HG02840 (cell line): ENCODE measurements around the gene SLC29A3.

ENCODE experiments used
- ATAC-seq: cut with Tn5 transposase; IDR thresholded peaks from one replicate; pipeline ENCODE4 v1.9.1; 2021; ENCODE audit warnings: mild to moderate bottlenecking, moderate library complexity, moderate number of reproducible peaks; ENCODE audit not compliant: unreplicated experiment, low FRiP score

The SLC29A3 gene

DNA sequence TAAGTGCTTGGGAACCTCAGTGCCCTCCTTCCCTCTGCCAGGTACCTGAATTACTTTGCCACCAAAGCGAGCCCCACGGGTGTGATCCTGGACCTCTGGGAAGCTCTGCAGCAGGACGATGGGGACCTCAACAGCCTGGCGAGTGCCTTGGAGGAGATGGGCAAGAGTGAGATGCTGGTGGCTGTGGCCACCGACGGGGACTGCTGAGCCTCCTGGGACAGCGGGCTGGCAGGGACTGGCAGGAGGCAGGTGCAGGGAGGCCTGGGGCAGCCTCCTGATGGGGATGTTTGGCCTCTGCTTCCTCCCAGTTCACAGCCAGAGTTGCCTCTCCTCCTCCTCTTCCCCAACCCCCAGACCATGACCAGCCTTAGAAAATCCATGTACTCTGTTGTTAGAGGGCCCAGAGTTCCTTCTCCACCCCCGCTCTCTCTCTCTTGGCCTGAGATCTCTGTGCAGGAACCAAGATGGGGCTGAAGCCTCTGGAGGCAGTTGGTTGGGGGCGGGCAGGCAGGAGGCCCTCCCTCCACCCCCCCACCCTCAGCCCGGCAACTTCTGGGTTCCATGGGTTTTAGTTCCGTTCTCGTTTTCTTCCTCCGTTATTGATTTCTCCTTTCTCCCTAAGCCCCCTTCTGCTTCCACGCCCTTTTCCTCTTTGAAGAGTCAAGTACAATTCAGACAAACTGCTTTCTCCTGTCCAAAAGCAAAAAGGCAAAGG is 19.8 kb upstream of the SLC29A3 start:
- ATAC-seq, result no peak

DNA sequence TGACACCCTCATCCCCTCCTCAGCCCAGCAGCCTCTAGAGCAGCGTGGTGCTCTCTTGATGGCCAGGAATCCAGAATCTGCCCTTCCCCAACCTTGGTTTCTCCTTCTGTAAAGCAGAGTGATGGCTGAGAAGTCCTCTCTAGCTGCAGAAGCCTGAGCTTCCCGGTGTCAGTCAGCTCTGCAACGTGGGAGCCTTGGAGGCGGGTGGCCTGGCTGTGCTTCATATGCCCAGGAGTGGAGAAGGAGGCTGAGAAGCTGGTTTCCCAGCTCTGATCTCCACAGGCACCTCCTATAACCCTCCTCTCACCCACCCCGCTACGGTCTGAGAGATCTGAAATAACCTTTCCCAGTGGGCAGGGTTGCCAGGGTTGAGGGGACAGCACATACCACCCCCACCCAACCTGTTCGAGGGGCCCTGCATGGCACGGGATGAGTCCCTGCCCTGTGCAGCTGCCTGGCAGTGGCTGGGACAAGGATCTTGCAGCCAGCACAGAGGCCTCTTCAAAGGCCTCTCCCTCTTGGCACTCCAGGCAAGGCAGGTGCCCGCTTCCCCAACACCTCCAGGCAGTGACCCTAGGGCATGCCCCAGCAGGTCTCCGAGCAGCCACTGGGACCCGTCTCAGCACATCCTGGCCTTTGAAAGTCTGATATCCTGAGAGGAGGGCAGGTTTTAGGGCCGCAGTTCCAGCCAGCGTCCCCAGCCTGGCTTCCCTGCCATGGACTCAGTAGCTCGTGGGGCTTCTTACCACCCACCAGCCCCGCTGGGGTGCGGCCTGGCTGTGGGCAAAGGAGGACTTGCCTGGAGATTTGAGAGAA is 18.3 kb upstream of the SLC29A3 start:
- no peak for ATAC-seq

DNA sequence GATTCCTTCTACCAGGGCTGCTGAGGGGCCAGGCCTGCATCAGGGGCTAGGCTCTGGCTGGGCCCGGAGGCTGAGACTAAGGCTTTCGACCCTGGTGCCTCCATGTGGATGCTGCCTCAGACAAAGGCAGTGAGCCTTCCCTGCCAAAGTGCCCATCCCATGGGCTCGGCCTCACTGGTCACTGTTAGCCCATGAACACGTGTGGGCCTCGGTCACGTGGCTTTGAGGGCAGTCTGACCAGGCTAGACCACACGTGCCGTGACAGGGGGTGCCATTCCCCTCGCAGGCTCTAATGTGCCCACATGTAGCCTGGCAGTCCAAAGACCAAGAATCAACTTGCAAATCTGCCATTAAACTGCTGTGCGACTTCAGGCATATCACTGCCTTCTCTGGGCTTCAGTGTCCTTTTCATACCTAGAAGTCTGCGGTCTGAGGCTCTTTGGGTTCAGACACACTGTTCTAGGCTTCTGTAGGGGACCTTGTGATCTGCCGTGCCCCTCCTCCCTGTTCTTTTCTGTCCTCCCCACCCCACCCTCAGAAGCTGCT is 17.6 kb upstream of the SLC29A3 start:
- ATAC-seq, result no peak

DNA sequence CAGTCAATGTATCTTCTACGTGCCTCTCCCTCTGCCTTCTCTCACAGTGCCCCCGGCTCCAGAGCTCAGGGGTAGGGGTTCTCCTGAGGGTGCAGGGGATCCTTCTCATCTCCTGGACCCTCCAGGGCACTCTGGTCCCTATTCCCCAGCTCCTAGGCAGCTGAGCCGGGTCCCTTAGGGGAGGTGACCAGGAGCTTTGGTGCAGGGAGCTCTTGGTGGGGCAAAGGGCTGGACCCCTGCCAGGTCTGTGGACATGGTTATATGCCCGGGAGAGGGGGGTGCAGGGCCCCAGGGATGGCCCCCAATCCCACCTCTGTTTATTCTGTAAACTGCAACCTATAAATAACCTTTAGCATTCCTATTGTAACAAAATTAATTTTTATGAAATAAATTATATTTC is 16.6 kb upstream of the SLC29A3 start:
- ATAC-seq, result no peak

DNA sequence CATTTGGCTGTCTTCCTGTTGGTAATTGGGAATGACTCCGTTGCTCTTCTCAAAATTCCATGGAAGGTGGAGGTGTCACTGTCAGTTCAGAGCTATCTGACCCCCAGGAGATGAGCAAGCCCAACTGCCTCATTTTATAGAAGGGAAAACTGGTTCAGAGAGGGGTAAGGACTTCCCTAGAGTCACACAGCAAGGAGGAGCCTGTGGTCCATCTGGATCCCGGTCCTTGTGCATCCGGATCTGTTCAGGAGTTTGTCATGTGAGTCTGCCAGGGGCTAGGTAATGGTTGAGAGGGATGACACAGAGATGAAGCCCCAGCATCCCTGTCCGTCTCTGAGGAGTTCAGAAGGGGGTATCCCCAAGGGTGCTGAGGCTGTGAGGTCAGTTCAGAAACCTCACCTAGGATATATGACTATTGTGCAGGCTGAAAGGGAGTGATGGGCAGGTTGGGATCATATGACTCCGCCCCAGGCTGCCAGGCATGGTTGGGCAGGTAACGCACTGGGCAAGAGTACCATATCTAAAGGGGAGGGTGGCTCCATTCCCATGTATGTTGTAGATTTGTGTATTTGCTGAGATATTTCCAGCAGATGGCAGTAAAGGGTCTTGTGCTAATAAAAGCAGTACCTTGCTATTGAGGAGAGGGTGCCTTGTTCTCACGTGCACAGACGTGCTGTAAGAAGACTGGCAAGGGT is 16.0 kb upstream of the SLC29A3 start:
- no peak for ATAC-seq

DNA sequence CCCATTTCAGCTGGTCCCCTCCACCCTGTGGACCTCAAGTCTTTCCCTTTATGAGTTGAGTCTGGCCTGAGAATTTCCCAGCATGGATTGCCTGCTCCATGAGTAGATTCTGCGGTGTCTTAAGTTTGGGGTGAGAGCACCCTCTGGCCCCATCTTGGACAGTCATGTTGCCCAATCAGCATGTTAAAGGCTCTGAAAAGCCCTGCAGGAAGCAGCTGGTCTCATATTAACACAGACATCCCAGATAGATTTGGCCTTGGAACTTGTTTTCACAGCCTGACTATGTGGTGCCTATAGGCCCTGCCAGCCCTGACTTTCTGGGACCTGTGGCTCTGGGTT is 15.5 kb upstream of the SLC29A3 start:
- ATAC-seq, result no peak

DNA sequence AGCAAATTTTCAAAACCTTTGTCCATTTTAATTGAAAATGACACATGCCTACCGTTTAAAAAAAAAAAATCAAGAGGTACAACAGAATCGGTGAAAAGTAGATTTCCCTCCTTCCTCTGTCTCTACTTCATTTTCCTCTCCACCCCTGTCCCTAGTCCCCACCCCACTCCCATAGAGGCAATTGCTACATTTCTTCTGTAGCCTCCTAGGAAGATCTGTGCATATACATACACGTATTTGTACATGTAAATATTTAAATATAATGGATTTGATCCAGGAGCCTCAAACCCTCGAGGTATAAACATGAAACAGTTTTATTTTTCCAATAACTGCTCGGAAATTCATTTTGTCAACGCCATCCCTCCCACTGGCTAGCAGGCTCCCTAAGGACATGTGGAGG is 14.1 kb upstream of the SLC29A3 start:
- no peak for ATAC-seq

DNA sequence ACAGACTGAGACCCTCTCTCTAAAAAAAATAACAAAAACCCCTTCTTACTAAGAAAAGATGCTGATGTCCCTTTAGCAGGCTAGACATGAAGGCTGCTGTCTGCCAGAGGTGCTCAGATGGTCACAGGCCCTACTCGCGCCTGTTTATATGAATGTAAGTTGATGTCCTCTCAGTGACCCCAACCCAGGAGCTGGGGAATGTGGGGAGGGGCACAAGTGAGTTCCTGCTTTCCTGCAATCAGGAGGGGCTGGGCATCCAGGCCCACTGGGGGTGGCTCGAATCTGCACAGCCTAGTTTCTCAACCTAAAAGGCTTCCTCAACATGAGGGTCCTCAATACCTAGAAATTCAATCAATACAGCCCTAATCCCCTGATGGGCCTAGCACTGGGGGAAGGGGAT is 12.1 kb upstream of the SLC29A3 start:
- ATAC-seq, result no peak

DNA sequence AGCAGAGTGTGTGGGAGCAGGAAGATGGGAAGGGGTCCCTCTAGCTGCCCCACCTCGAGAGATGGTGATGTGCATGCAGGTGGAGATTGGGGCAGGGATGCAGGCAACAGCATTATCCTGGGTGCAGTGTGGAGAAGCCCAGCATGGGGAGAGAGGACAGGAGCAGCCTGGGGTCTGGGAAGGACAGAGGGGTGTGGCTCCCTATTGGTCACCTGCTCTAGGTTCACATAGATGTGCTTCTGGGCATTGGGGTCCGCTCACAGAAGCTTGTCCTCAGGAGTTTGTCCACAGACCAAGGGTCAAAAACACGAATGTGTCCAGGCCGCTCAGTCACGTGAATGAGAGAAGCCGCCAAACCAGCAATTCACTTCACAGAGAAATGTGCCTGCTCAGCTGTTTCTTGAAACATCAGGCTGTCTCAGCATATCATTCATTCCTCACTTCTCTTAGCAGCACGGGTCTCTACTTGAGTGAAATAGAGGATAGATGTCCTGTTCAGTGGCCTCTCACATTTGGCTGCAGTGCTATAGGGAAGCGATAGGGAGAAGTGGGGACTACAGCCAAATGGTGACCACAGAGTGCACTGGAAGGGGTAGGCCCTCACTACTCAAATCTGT is 11.5 kb upstream of the SLC29A3 start:
- ATAC-seq, result no peak

DNA sequence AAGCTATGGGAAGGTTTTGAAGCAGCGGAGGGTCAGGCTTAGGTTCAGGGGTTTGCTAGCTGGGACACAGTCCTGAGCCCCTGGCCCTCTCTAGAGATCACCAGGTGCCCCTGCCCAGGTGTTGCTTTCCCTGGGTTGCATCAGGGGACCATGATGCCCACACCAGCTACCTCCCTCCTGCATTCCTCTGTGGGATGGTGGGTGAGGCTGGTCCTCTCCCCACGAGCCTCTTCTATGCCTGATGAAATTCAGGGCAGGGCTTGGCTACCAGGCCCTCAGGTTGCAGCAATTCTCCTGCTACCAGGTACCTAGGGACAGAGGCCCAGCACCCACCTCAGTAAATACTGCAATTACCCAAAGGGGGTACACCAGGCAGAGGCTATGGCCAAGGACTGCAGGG is 10.8 kb upstream of the SLC29A3 start:
- ATAC-seq, result no peak

DNA sequence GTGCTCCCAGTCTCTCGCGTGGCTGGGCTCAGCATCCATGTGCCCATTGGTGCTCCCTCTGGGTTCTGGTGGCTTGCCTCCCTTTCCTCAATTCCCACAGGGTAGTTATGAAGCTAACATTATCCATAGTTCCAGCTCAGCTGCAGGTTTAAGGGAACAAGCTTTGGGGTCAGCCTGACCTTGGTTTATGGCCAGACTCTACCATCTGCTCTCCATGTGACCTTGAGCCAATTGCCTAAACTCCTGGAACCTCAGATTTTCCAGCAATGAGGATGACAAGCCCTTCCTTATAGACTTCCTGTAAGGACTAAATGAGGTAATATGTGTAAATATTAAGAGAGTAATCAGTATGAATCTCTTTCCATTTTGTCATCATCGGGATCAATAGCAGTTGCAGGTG is 10.1 kb upstream of the SLC29A3 start:
- no peak for ATAC-seq

DNA sequence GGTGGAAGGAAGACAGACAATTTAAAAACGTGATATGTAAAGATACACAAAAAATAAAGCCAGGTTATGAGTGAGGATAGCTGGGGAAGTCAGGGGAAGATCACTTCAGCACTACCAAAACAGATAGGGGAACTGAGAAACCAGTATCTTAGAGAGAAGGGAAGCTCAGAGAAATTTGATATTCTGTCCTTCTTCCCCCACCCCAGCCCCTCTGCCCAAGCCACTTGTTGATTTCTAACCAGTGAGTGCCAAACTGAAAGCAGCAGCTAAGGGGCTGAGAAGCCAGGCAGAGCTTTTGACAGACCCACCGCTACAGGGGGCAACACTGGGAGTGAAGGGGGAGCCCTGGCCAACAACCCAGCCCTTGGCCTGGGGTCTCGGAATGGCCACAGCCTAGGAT is 9.1 kb upstream of the SLC29A3 start:
- no peak for ATAC-seq

DNA sequence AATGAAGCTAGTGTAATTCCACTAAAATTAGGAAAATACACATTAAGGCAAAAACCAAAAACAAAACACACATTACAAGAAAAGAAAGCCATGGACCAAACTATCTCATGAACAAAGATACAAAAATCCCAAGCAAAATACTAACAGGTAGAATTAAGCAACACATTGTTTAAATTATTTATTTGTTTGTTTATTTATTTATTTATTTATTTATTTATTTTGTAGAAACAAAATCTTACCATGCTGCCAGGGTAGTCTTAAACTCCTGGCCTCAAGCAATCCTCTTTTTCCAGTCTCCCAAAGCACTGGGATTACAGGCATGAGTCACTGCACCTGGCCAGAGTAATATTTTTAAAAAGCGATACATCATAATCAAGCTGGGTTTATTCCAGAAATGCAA is 6.8 kb upstream of the SLC29A3 start:
- no peak for ATAC-seq

DNA sequence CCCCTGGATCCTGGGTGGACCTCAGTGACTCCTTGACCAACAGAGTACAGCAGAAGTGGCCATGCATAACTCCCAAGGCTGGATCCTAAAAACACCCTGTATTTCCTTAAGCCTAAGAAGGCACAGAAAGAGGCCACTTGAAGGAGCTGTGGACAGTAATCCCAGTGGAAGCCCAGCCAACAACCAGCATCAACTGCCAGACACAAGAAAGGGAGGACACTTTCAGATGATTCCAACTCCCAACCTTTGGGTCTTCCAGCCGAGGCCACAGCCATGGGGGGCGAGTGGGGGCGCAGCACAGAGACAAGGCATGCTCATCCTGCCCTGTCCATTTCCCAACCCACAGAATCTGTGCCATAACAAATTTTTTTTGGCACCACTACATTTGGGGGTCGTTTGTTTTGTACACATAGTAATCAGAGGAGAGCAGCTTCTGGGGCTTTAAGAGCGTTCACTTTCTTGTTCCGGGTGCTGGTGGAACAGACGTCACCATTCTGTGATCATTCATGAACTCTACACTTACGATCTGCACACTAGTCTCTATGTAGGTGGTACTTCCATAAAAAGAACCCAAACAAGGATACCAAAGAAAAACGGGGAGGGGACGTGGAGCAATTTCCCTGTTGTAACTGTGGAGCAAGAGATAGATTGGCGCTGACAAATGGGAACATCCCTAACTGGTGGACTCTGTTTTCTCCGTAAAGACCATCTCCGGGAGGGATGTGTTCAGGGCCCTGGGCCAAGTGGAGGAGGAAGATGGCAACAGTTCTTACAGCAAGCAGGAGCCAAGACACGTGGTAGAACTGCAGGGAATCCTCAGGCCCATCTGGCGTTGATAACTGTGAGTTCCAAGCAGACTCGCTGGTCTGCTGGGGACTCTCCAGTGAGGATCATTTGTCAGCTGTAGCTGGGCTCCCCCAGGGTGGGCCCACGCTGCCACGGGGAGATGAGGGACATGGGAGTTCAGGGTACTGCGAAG is 6.0 kb upstream of the SLC29A3 start:
- no peak for ATAC-seq

DNA sequence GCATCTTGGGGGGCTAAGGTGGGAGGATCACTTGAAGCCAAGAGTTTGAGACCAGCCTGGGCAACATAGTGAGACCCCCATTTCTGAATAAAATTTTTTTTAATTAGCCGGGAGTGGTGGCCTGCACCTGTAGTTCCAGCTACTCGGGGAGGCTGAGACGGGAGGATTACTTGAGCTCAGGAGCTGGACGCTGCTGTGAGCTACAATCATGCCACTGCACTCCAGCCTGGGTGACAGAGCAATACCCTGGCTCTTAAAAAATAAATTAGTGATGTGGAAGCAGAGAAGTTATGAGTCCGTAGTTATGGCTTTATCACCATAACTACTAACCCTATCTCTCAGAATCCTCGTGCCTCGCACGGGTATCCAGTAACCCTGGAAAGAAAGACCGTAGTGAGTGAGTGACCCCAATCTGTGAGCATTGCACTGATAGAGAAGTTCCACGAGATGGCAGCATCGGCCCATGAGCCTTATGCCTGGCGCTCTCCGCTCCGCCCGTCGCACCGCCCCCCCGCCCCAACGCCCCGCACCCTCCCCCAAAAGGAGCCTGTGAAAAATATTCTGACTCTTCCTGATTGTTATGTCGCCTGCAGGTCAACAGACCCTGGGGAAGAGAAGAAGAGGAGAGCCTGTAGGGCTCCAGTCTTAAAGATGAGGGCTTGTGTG is 4.9 kb upstream of the SLC29A3 start:
- no peak for ATAC-seq

DNA sequence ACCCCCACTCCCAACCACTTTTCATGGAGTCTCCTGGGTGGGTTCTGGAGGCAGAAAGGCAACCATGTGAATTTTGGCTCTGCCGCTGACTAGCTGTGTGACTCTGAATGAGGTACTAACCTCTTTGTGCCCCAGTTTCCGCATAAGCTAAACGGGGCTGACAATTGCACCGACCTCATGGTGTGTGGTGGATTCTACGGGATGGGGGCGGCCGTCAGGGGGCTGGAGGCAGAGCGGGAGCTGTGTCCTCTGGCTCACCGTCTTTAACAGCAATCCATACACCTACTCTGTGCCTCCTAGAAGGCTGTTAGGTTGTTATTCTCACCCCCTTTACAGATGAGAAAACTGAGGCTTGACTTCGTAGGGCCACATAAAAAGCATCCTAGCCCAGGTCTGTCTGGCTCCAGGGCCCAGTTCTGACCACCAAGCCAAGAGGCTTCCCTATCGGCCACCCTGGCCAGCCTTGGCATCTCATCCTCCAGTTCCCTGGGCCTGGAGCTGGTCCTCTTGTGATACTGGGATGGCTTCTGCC is 4.3 kb upstream of the SLC29A3 start:
- no peak for ATAC-seq

DNA sequence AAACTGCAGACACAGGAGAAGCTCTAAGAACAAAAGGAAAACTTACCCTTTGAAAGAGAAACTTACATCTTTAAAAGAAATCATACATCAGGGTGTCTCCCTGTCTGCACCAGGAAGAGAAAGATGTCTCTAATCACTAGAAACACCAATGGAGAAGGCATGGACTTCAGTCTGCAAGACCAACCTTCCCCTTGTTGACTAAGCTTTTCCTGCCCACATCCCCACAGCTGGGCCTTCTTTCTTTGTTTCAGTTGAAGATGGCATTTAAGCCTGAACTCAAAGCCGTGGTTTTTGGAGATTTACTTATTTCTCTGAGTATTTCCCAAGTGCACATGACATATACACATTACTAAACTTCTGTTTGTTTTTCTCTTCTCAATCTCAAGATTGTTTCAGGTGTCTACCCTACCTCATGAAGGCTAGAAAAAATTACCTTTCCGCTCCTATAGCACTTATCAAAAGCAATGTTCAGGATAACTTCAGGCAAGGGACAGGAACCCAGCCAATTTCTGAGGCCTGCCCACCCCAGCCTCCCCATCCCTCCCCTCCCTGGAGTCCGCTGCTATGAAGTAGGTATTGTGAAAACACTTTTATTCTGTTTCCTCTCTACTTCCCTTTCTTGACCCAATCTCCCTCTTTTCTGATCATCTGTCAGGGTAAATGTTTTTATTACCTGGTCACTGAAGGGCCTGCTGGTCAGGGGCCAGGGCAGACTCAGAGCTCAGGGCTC is 2.8 kb upstream of the SLC29A3 start:
- ATAC-seq, result no peak

DNA sequence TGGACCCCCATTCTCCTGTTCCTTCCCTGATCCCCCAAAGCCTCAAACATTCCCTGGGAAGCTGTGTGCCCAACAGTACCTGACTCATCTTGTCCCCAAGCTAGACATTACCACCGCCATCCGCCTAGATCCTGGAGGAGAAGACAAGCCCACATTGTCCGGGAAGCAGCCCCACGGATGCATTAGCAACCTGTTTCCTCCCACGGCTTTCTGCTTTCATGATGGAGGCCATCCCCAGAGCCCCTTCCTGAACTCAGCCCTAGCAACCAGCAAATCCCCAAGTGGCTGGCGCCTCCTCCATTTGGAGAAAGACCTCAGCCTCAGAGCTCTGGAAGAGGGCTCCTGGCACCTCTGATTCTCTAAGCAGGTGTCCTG is 2.3 kb upstream of the SLC29A3 start:
- no peak for ATAC-seq
